A673 (cell line): Measurements from ENCODE around the gene ALDH7A1. TPM values are rescaled to one million over a fixed set of nuclear protein-coding genes. Genes with fewer than 3 reads are reported as not detected.

Source experiments
- BruUV-seq: library from RNA; stranded (reverse); fragments of 400-500 nt; replicated peaks from 2 replicates; lab custom pipeline; 2021; lab: Mats Ljungman, UMichigan
- CTCF ChIA-PET: fragments of 300-600 bp; sonication (Branson Sonifier 250); formaldehyde crosslinking; loops from one replicate; lab custom pipeline; 2022; ENCODE audit warnings: antibody characterized with exemption; lab: Charles Lee
- POLR2A ChIA-PET: fragments of 300-600 bp; sonication (Branson Sonifier 250); formaldehyde crosslinking; loops from one replicate; lab custom pipeline; 2022; ENCODE audit warnings: antibody characterized with exemption; ENCODE audit not compliant: low non-redundant PET; lab: Charles Lee
- DNase-seq: peaks from one replicate; pipeline ENCODE4 v3.0.0-alpha.2; 2015; ENCODE audit warnings: low spot score
- H3K27ac ChIP-seq: fragments of 200-600 bp; sonication (generic); 2 replicates; pipeline ENCODE4 v1.5.1; 2016; ENCODE audit warnings: mixed run types, low read depth, mild to moderate bottlenecking, mixed read lengths, antibody characterized with exemption, low read length; ENCODE audit not compliant: poor library complexity, severe bottlenecking
- H3K27me3 ChIP-seq: fragments of 200-600 bp; sonication (generic); replicated peaks from 2 replicates; pipeline ENCODE4 v1.6.1; 2017; ENCODE audit warnings: mixed run types, low read depth, mild to moderate bottlenecking, mixed read lengths, antibody characterized with exemption, low read length; ENCODE audit not compliant: insufficient read depth, poor library complexity
- H3K36me3 ChIP-seq: fragments of 200-600 bp; sonication (generic); 2 replicates; pipeline ENCODE4 v1.6.1; 2016; ENCODE audit warnings: mixed run types, mild to moderate bottlenecking, mixed read lengths, antibody characterized with exemption, low read length; ENCODE audit not compliant: insufficient read depth, poor library complexity, severe bottlenecking
- H3K4me1 ChIP-seq: fragments of 200-600 bp; sonication (generic); 2 replicates; pipeline ENCODE4 v1.6.1; 2017; ENCODE audit warnings: mixed run types, mild to moderate bottlenecking, mixed read lengths, antibody characterized with exemption, low read length; ENCODE audit not compliant: insufficient read depth, poor library complexity, severe bottlenecking
- H3K4me3 ChIP-seq: fragments of 200-600 bp; sonication (generic); 2 replicates; pipeline ENCODE4 v1.5.1; 2016; ENCODE audit warnings: low read depth, mixed run types, mild to moderate bottlenecking, mixed read lengths, low read length; ENCODE audit not compliant: poor library complexity, severe bottlenecking
- H3K9me3 ChIP-seq: fragments of 200-600 bp; sonication (generic); 2 replicates; pipeline ENCODE4 v1.6.1; 2016; ENCODE audit warnings: mixed run types, low read depth, mild to moderate bottlenecking, mixed read lengths, antibody characterized with exemption, low read length; ENCODE audit not compliant: poor library complexity, severe bottlenecking
- EZH2 ChIP-seq: fragments of 200-600 bp; sonication (generic); IDR thresholded peaks from 2 replicates; pipeline ENCODE4 v1.6.1; 2017; ENCODE audit warnings: borderline replicate concordance, low read depth, mild to moderate bottlenecking, mixed read lengths, antibody characterized with exemption, low read length; ENCODE audit not compliant: poor library complexity, severe bottlenecking
- intact Hi-C: fragments of 100-400 bp; cut with micrococcal nuclease; formaldehyde crosslinking; loops from one replicate; pipeline ENCODE4 v1.10.0; 2022; ENCODE audit not compliant: unreplicated experiment
- total RNA-seq: library from RNA; stranded (reverse); gene quantifications from 2 replicates; pipeline ENCODE4 v1.2.3, GENCODE V29; 2021
- TF ChIP-seq, protein P1 (sequence below): fragments of 300-800, 200-600 bp; sonication (generic); conservative IDR thresholded peaks from 2 replicates; pipeline ENCODE4 v1.5.1; 2017; ENCODE audit warnings: low read depth, mild to moderate bottlenecking, antibody characterized with exemption, low read length, moderate library complexity, mixed read lengths

ALDH7A1 gene
- total RNA-seq, 1 experiment from 2014 or later = 95.2 TPM

- DNase-seq = no peak
- no peaks in the 10 kb centered on the region for H3K27me3 ChIP-seq
- no peak overlapping the region for H3K4me3 ChIP-seq
- H3K36me3 ChIP-seq = peaks cover 43% of the 10 kb centered on the region
- H3K4me1 ChIP-seq = no peaks in the 10 kb centered on the region
- BruUV-seq = no TSS peak
- ChIA-PET POLR2A (no interaction called here), CTCF (no interaction called here)
- TF ChIP-seq, protein P1, sequence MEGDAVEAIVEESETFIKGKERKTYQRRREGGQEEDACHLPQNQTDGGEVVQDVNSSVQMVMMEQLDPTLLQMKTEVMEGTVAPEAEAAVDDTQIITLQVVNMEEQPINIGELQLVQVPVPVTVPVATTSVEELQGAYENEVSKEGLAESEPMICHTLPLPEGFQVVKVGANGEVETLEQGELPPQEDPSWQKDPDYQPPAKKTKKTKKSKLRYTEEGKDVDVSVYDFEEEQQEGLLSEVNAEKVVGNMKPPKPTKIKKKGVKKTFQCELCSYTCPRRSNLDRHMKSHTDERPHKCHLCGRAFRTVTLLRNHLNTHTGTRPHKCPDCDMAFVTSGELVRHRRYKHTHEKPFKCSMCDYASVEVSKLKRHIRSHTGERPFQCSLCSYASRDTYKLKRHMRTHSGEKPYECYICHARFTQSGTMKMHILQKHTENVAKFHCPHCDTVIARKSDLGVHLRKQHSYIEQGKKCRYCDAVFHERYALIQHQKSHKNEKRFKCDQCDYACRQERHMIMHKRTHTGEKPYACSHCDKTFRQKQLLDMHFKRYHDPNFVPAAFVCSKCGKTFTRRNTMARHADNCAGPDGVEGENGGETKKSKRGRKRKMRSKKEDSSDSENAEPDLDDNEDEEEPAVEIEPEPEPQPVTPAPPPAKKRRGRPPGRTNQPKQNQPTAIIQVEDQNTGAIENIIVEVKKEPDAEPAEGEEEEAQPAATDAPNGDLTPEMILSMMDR = no peak
- no peak for TF ChIP-seq EZH2
- H3K27ac ChIP-seq = no peak overlapping the region
- intact Hi-C loops = no loop called here
- H3K9me3 ChIP-seq = no peaks in the 10 kb centered on the region
Observed at GRCh38 chr5:126610616-126611015, 15.6 kb upstream of the ALDH7A1 start.

GRCh38 chr5:126610160-126610559 is 15.1 kb upstream of the ALDH7A1 start:
- H3K4me1 ChIP-seq = no peaks in the 10 kb centered on the region
- no peaks in the 10 kb centered on the region for H3K27me3 ChIP-seq
- no TSS peak for BruUV-seq
- ChIA-PET POLR2A (no interaction called here), CTCF (no interaction called here)
- TF ChIP-seq, protein P1 = no peak
- no peak for TF ChIP-seq EZH2
- H3K36me3 ChIP-seq = peaks cover 48% of the 10 kb centered on the region
- intact Hi-C loops = no loop called here
- no peak overlapping the region for H3K4me3 ChIP-seq
- no peaks in the 10 kb centered on the region for H3K9me3 ChIP-seq
- no peak overlapping the region for H3K27ac ChIP-seq
- no peak for DNase-seq

DNA sequence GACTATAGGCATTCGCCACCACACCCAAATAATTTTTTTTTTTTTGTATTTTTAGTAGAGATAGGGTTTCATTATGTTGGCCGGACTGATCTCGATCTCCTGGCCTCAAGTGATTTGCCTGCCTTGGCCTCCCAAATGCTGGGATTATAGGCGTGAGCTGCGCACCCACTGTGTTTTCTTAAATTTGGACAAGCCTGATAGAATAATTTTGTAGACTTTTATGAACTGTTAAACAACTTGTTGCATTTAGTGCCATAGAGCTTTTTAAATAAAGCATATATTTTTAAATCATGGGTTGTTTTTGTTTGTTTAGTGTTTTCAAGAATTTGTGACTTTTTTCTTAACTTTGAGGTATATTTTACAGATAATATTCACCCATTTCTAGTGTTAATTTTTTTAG is 10.5 kb upstream of the ALDH7A1 start:
- H3K36me3 ChIP-seq = peaks cover 55% of the 10 kb centered on the region
- H3K4me3 ChIP-seq = no peak overlapping the region
- no peaks in the 10 kb centered on the region for H3K27me3 ChIP-seq
- intact Hi-C loops = no loop called here
- ChIA-PET CTCF (no interaction called here), POLR2A (no interaction called here)
- no TSS peak for BruUV-seq
- H3K27ac ChIP-seq = no peak overlapping the region
- H3K4me1 ChIP-seq = peaks cover 7% of the 10 kb centered on the region
- no peak for TF ChIP-seq EZH2
- TF ChIP-seq, protein P1 = no peak
- H3K9me3 ChIP-seq = no peaks in the 10 kb centered on the region
- no peak for DNase-seq
